Keratinocyte (primary cell): Measurements from ENCODE around the gene LSAMP. TPM values are rescaled to one million over a fixed set of nuclear protein-coding genes. Genes with fewer than 3 reads are reported as not detected.

Experiments used
- DNase-seq: peaks from one replicate; pipeline ENCODE4 v3.0.0-alpha.2; 2011; ENCODE audit warnings: low read depth, missing footprints, low spot score
- FAIRE-seq: peaks from 2 replicates; lab custom pipeline; 2011; peaks lifted over from hg19 to GRCh38; lab: Jason Lieb, UNC
- H2AFZ ChIP-seq: 2 replicates; pipeline ENCODE4 v1.6.0; 2012; ENCODE audit warnings: low read length, control low read depth, inconsistent platforms; ENCODE audit not compliant: control insufficient read depth
- H3K27ac ChIP-seq: 2 replicates; pipeline ENCODE4 v1.5.1; 2011; ENCODE audit warnings: low read length; ENCODE audit not compliant: control insufficient read depth, insufficient read depth
- H3K27me3 ChIP-seq: 3 replicates; pipeline ENCODE4 v1.6.0; 2011; ENCODE audit warnings: low read length; ENCODE audit not compliant: control insufficient read depth, insufficient read depth; ENCODE audit errors: extremely low read depth
- H3K36me3 ChIP-seq, 2 experiments: 2 replicates in 1 of 2; 3 replicates in 1 of 2; pipeline ENCODE4 v1.5.1; 2011; ENCODE audit warnings: low read length in 2 of 2, mild to moderate bottlenecking in 1 of 2; ENCODE audit not compliant: control insufficient read depth in 2 of 2, insufficient read depth in 2 of 2; ENCODE audit errors: extremely low read depth in 1 of 2
- H3K4me1 ChIP-seq: 3 replicates; pipeline ENCODE4 v1.5.1; 2011; ENCODE audit warnings: low read length; ENCODE audit not compliant: control insufficient read depth, insufficient read depth; ENCODE audit errors: extremely low read depth
- H3K4me2 ChIP-seq: 3 replicates; pipeline ENCODE4 v1.6.0; 2011; ENCODE audit warnings: low read depth, low read length; ENCODE audit not compliant: control insufficient read depth, insufficient read depth; ENCODE audit errors: extremely low read depth
- H3K4me3 ChIP-seq, 3 experiments: fragments of 200-600 bp in 1 of 3; sonication (generic) in 1 of 3; 2 replicates in 2 of 3; 3 replicates in 1 of 3; pipeline ENCODE4 v1.5.1; 2011 to 2016; ENCODE audit warnings: low read length in 3 of 3, mild to moderate bottlenecking in 3 of 3, control low read depth in 2 of 3, inconsistent platforms in 1 of 3, low read depth in 1 of 3, mixed read lengths in 1 of 3, mixed run types in 1 of 3, moderate library complexity in 1 of 3; ENCODE audit not compliant: control insufficient read depth in 2 of 3, insufficient read depth in 2 of 3; ENCODE audit errors: extremely low read depth in 1 of 3
- H3K79me2 ChIP-seq: 2 replicates; pipeline ENCODE4 v1.6.0; 2012; ENCODE audit warnings: low read length; ENCODE audit not compliant: control insufficient read depth, insufficient read depth
- H3K9ac ChIP-seq: 3 replicates; pipeline ENCODE4 v1.6.0; 2011; ENCODE audit warnings: low read length; ENCODE audit not compliant: control insufficient read depth, insufficient read depth; ENCODE audit errors: extremely low read depth
- H3K9me1 ChIP-seq: 3 replicates; pipeline ENCODE4 v1.6.0; 2011; ENCODE audit warnings: low read length; ENCODE audit not compliant: control insufficient read depth, insufficient read depth; ENCODE audit errors: extremely low read depth
- H3K9me3 ChIP-seq: 2 replicates; pipeline ENCODE4 v1.5.1; 2012; ENCODE audit warnings: low read depth, low read length; ENCODE audit not compliant: control insufficient read depth
- H4K20me1 ChIP-seq: 3 replicates; pipeline ENCODE4 v1.6.0; 2011; ENCODE audit warnings: low read length; ENCODE audit not compliant: control insufficient read depth, insufficient read depth; ENCODE audit errors: extremely low read depth
- CTCF ChIP-seq, 3 experiments: IDR thresholded peaks in 1 of 3; conservative IDR thresholded peaks in 1 of 3; optimal IDR thresholded peaks in 1 of 3; 2 replicates in 2 of 3; 3 replicates in 1 of 3; pipeline versions ENCODE3 to v1.5.1; 2011; ENCODE audit warnings: low read length in 3 of 3, mild to moderate bottlenecking in 3 of 3, moderate library complexity in 2 of 3, control low read depth in 1 of 3, inconsistent platforms in 1 of 3; ENCODE audit not compliant: insufficient read depth in 2 of 3; ENCODE audit errors: extremely low read depth in 1 of 3
- EZH2 ChIP-seq: IDR thresholded peaks from one replicate; pipeline ENCODE4 v1.6.1; 2012; ENCODE audit warnings: inconsistent platforms, mild to moderate bottlenecking, low read length, moderate library complexity
- dilution Hi-C: fragments of 300-500 bp; cut with MboI; formaldehyde crosslinking; loops from one replicate; pipeline ENCODE4 v1.7.0; 2020; ENCODE audit warnings: low sequenced_read_pairs; ENCODE audit not compliant: extremely low pct_ligation_motif_present
- polyA plus RNA-seq, 5 experiments: library from polyadenylated mRNA; depleted of rRNA in 3 of 5; stranded (reverse) in 3 of 5; stranded (forward) in 1 of 5; unstranded in 1 of 5; fragments of >200 nt; gene quantifications; 1 replicate in 1 of 5; 2 replicates in 3 of 5; 3 replicates in 1 of 5; pipeline versions ENCODE4 v1.2.1 to v1.2.3, GENCODE V29; 2011 to 2012; ENCODE audit warnings: missing spikeins in 2 of 5, low read depth in 1 of 5, low replicate concordance in 1 of 5

The LSAMP gene
- polyA plus RNA-seq, 1 donor (not counting 4 experiments of a cell fraction or from before 2014, with no cell fraction given), result 0.12 TPM

GRCh38 chr3:116423945-116424344 lies 21.3 kb downstream of the LSAMP start:
- Histone ChIP-seq H3K9me1 (no peaks in the 10 kb centered on the region), H4K20me1 (no peaks in the 10 kb centered on the region), H3K4me3 (no peak overlapping the region), H3K9me3 (no peaks in the 10 kb centered on the region), H3K79me2 (no peaks in the 10 kb centered on the region), H3K9ac (no peak overlapping the region), H3K27me3 (no peaks in the 10 kb centered on the region), H3K4me1 (no peaks in the 10 kb centered on the region), H3K4me2 (no peak overlapping the region), H3K36me3 (no peaks in the 10 kb centered on the region), H2AFZ (no peak overlapping the region), H3K27ac (no peak overlapping the region)
- DNase-seq (no peak), FAIRE-seq (no peak)
- dilution Hi-C loops, result no loop called here
- TF ChIP-seq CTCF (optimal IDR thresholded peaks at IDR 0.05 in 1 of 3, IDR thresholded peaks at IDR 0.05 in 1 of 3, conservative IDR thresholded peaks at IDR 0.05 in 1 of 3; ENCODE audit: extremely low read depth in 1 of 3, insufficient read depth in 2 of 3, low read length in 3 of 3) (no peak), EZH2 (no peak)

DNA sequence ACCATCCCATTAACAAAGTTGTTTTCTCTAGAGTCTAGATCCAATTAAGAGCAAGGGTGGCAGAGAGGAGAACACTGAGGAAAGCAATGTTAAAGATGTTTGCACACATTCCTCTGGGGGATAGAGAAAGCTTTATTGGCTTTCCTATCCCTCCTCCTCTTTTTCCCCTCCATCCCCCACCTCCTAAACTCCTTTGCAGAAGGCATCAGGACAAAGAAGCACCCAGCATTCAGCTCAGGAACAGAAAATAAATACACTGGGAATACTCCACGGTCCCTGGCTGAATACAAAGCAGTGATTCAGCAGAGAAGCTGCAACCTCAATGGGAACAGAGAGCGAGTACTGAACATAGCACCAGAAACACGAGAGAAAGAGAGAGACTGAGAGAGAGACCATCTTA lies 21.9 kb downstream of the LSAMP start:
- Histone ChIP-seq H3K4me3 (no peak overlapping the region), H4K20me1 (no peaks in the 10 kb centered on the region), H3K9ac (no peak overlapping the region), H3K36me3 (no peaks in the 10 kb centered on the region), H3K9me3 (no peaks in the 10 kb centered on the region), H3K4me1 (no peaks in the 10 kb centered on the region), H3K9me1 (no peaks in the 10 kb centered on the region), H2AFZ (no peak overlapping the region), H3K4me2 (no peak overlapping the region), H3K27me3 (no peaks in the 10 kb centered on the region), H3K79me2 (no peaks in the 10 kb centered on the region), H3K27ac (no peak overlapping the region)
- dilution Hi-C loops, result no loop called here
- no peak for FAIRE-seq
- no peak for DNase-seq
- TF ChIP-seq CTCF (optimal IDR thresholded peaks at IDR 0.05 in 1 of 3, IDR thresholded peaks at IDR 0.05 in 1 of 3, conservative IDR thresholded peaks at IDR 0.05 in 1 of 3; ENCODE audit: extremely low read depth in 1 of 3, insufficient read depth in 2 of 3, low read length in 3 of 3) (no peak), EZH2 (no peak)
